Measurements from ENCODE around the gene TMED7. TPM values are rescaled to one million over a fixed set of nuclear protein-coding genes. Genes with fewer than 3 reads are reported as not detected.

Gene TMED7
- total RNA-seq, 1 experiment from 2014 or later = 70.7 TPM

DNA sequence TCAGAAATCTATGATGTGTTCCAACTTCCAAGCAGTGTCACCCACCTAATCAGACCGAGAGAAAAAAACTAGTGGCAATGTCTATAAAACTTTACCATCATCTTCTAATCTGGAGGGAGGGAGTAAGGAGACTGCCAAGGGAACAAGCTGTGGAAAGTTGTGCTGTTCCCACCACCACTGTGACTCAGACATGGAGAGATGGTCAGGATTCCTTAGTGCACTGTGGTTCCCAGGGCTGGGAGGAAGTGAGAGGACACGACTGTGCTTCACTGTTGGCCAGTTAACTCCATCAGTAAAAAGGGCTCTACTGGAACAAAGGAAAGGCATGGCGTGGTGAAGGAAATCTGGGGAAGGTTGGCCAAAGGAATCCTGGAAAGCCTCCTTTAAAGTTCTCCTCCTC, 42.4 kb downstream of the TMED7 start:
- H3K9me2 ChIP-seq (ENCODE audit: insufficient read depth) = no peaks in the 10 kb centered on the region
- intact Hi-C loops (cut with micrococcal nuclease; ENCODE audit: unreplicated experiment) = no loop called here
- no peaks in the 10 kb centered on the region for H4K20me1 ChIP-seq (ENCODE audit: insufficient read depth)
- no peaks in the 10 kb centered on the region for H3K9me3 ChIP-seq (ENCODE audit: insufficient read depth, low read depth)
- no peaks in the 10 kb centered on the region for H3K36me3 ChIP-seq (ENCODE audit: low read depth)
- peaks cover 15% of the 10 kb centered on the region; the same call in 1 of the 2 replicates for H3K4me1 ChIP-seq (replicated peaks; ENCODE audit: insufficient read depth)
- H3K27me3 ChIP-seq (ENCODE audit: insufficient read depth, low read depth) = no peaks in the 10 kb centered on the region
- TF ChIP-seq EZH2 (IDR thresholded peaks at IDR 0.05; ENCODE audit: low read depth) = no peak
- TF ChIP-seq, protein P1, sequence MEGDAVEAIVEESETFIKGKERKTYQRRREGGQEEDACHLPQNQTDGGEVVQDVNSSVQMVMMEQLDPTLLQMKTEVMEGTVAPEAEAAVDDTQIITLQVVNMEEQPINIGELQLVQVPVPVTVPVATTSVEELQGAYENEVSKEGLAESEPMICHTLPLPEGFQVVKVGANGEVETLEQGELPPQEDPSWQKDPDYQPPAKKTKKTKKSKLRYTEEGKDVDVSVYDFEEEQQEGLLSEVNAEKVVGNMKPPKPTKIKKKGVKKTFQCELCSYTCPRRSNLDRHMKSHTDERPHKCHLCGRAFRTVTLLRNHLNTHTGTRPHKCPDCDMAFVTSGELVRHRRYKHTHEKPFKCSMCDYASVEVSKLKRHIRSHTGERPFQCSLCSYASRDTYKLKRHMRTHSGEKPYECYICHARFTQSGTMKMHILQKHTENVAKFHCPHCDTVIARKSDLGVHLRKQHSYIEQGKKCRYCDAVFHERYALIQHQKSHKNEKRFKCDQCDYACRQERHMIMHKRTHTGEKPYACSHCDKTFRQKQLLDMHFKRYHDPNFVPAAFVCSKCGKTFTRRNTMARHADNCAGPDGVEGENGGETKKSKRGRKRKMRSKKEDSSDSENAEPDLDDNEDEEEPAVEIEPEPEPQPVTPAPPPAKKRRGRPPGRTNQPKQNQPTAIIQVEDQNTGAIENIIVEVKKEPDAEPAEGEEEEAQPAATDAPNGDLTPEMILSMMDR (conservative IDR thresholded peaks at IDR 0.05) = no peak
- no peak for DNase-seq
- peaks cover 4% of the 10 kb centered on the region for H3F3A ChIP-seq (ENCODE audit: insufficient read depth, low read depth)
- H3K27ac ChIP-seq = no peak overlapping the region
- no peak overlapping the region for H3K4me3 ChIP-seq
- H3K4me2 ChIP-seq = no peak overlapping the region
- CTCF ChIA-PET = no interaction called here
- POLR2A ChIA-PET (ENCODE audit: unreplicated experiment) = interaction anchor here (0.7 kb wide), 1 partner anchor 233 kb away, joined by 7 read pairs; no protein-coding TSS in a partner anchor
- no TSS peak for BruUV-seq (replicated peaks)
- no peak overlapping the region for H2AFZ ChIP-seq
- H3K79me2 ChIP-seq (ENCODE audit: low read depth) = no peaks in the 10 kb centered on the region

DNA sequence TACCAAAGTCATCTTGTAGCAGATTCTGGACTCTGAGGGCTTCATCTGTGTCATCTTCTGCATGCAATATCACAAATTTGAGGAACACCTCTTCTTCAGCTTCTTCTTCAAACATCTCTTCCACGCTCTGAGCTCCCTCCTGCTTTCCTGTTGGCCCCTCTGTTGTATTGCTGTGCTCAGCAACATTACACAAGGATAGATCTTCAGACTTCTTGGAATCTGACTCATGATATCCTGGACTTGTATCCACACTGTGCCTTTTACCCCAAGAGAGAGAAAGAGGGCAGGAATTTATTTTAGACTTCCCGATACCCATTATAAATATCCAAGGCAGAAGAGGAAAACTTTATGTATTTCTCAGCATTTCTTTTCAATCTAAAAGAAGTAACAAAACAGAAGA, 44.9 kb downstream of the TMED7 start:
- no peaks in the 10 kb centered on the region for H3K9me2 ChIP-seq (ENCODE audit: insufficient read depth)
- intact Hi-C loops (cut with micrococcal nuclease; ENCODE audit: unreplicated experiment) = no loop called here
- no peak for DNase-seq
- H3K27me3 ChIP-seq (ENCODE audit: insufficient read depth, low read depth) = no peaks in the 10 kb centered on the region
- no peaks in the 10 kb centered on the region for H3K9me3 ChIP-seq (ENCODE audit: insufficient read depth, low read depth)
- POLR2A ChIA-PET (ENCODE audit: unreplicated experiment) = no interaction called here
- CTCF ChIA-PET = no interaction called here
- H3K36me3 ChIP-seq (ENCODE audit: low read depth) = no peaks in the 10 kb centered on the region
- no peak overlapping the region for H2AFZ ChIP-seq
- no peak for TF ChIP-seq EZH2 (IDR thresholded peaks at IDR 0.05; ENCODE audit: low read depth)
- TF ChIP-seq, protein P1 (conservative IDR thresholded peaks at IDR 0.05) = no peak
- H3K4me2 ChIP-seq = no peak overlapping the region
- H4K20me1 ChIP-seq (ENCODE audit: insufficient read depth) = no peaks in the 10 kb centered on the region
- H3K27ac ChIP-seq = no peak overlapping the region
- H3K4me3 ChIP-seq = no peak overlapping the region
- H3F3A ChIP-seq (ENCODE audit: insufficient read depth, low read depth) = no peaks in the 10 kb centered on the region
- H3K4me1 ChIP-seq (replicated peaks; ENCODE audit: insufficient read depth) = peaks cover 15% of the 10 kb centered on the region; the same call in 1 of the 2 replicates
- no TSS peak for BruUV-seq (replicated peaks)
- H3K79me2 ChIP-seq (ENCODE audit: low read depth) = no peaks in the 10 kb centered on the region

DNA sequence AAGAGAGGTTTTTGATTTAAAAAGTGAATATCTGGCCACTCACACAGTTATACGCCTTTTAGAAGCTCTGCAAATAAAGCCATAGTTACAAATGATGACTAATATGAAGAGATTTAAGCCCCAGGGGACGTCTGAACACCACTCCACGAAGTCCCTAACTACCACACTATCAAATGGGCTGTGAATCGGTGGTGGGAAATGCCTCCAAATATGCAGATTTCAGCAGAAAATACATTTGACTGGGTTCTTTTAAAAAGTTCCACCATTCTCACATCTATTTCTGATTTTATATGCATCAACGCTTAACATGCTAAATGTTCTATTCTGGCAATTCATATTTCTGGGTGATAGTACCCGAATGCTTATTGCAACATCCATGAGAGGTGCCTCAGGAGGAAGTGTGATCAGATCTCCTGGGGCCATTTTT, 46.1 kb downstream of the TMED7 start:
- TF ChIP-seq EZH2 (IDR thresholded peaks at IDR 0.05; ENCODE audit: low read depth) = no peak
- TF ChIP-seq, protein P1 (conservative IDR thresholded peaks at IDR 0.05) = no peak
- H3K27me3 ChIP-seq (ENCODE audit: insufficient read depth, low read depth) = no peaks in the 10 kb centered on the region
- no peak overlapping the region for H2AFZ ChIP-seq
- H3K9me2 ChIP-seq (ENCODE audit: insufficient read depth) = no peaks in the 10 kb centered on the region
- no peaks in the 10 kb centered on the region for H3K79me2 ChIP-seq (ENCODE audit: low read depth)
- intact Hi-C loops (cut with micrococcal nuclease; ENCODE audit: unreplicated experiment) = no loop called here
- POLR2A ChIA-PET (ENCODE audit: unreplicated experiment) = no interaction called here
- no peak overlapping the region for H3K4me2 ChIP-seq
- H3K4me1 ChIP-seq (replicated peaks; ENCODE audit: insufficient read depth) = peaks cover 17% of the 10 kb centered on the region; the same call in 1 of the 2 replicates
- H3K36me3 ChIP-seq (ENCODE audit: low read depth) = no peaks in the 10 kb centered on the region
- CTCF ChIA-PET = no interaction called here
- BruUV-seq (replicated peaks) = no TSS peak
- H4K20me1 ChIP-seq (ENCODE audit: insufficient read depth) = no peaks in the 10 kb centered on the region
- no peaks in the 10 kb centered on the region for H3K9me3 ChIP-seq (ENCODE audit: insufficient read depth, low read depth)
- DNase-seq = no peak
- H3F3A ChIP-seq (ENCODE audit: insufficient read depth, low read depth) = no peaks in the 10 kb centered on the region
- no peak overlapping the region for H3K27ac ChIP-seq
- no peak overlapping the region for H3K4me3 ChIP-seq
